Upper lobe of right lung (tissue), 1 donor: ENCODE data around the gene TOMM40. TPM values are rescaled to one million over a fixed set of nuclear protein-coding genes. Genes with fewer than 3 reads are reported as not detected.
A peak's percentile ranks its signal among the peaks of the same experiment; 100 is the strongest.
"Not testable (repeated sequence)": the region's sequence is repeated elsewhere in the genome, so short reads cannot be mapped to it uniquely, and the experiment has no call there.

Experiments used
- ATAC-seq: fragments of 200-7000 bp; cut with Tn5 transposase; one replicate; pipeline ENCODE4 v1.9.1; 2020; ENCODE audit warnings: mild to moderate bottlenecking, moderate library complexity
- DNase-seq: peaks from one replicate; pipeline ENCODE4 v3.0.0-alpha.2; 2020
- H3K27ac ChIP-seq: fragments of 200-600 bp; one replicate; pipeline ENCODE4 v1.8.0; 2022
- H3K27me3 ChIP-seq: fragments of 200-600 bp; one replicate; pipeline ENCODE4 v1.8.0; 2022; ENCODE audit warnings: mild to moderate bottlenecking
- H3K36me3 ChIP-seq: fragments of 200-600 bp; one replicate; pipeline ENCODE4 v1.8.0; 2022
- H3K4me1 ChIP-seq: fragments of 200-600 bp; one replicate; pipeline ENCODE4 v1.8.0; 2022
- H3K4me3 ChIP-seq: fragments of 200-600 bp; one replicate; pipeline ENCODE4 v1.8.0; 2022; ENCODE audit warnings: mild to moderate bottlenecking
- H3K9me3 ChIP-seq: fragments of 200-600 bp; one replicate; pipeline ENCODE4 v1.8.0; 2022
- CTCF ChIP-seq: fragments of 200-600 bp; IDR thresholded peaks from one replicate; pipeline ENCODE4 v1.8.0; 2022; ENCODE audit warnings: antibody characterized with exemption
- intact Hi-C: fragments of 100-400 bp; cut with DNase I; formaldehyde crosslinking; loops from one replicate; pipeline ENCODE4 v1.11.0; 2022
- total RNA-seq: library from RNA; stranded (reverse); fragmentation: NEBNext Ultra II Directional; extraction: Animal tissue kit (Norgen Biotek cat#: 25700); gene quantifications from one replicate; pipeline ENCODE4 v1.2.1, GENCODE V29; 2021
- donor health status: DM: no; HTN: yes; CAD: no; lungs with severe emphysema.

TOMM40 gene
- total RNA-seq, 1 donor from 2014 or later, result 52.4 TPM

DNA sequence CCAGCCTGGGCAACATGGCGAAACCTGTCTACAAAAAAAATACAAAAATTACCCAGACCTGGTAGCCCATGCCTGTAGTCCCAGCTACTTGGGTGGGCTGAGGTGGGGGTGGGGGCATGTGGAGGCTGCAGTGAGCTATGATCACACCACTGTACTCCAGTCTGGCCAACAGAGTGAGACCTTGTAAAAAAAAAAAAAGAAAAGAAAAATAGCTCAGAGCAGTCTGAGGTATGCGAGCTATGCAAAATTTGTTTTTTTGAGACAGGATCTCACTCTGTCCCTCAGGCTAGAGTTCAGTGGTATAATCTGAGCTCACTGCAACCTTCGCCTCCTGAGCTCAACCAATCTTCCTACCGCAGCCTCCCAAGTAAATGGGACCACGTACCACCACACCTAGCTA, 7.1 kb upstream of the TOMM40 start:
- intact Hi-C loops, result no loop called here
- H3K27ac ChIP-seq, result no peak overlapping the region
- no peaks in the 10 kb centered on the region for H3K27me3 ChIP-seq
- peaks cover 48% of the 10 kb centered on the region for H3K36me3 ChIP-seq
- no peak for DNase-seq
- no peak overlapping the region for H3K4me3 ChIP-seq
- TF ChIP-seq CTCF, result no peak
- no peaks in the 10 kb centered on the region for H3K4me1 ChIP-seq
- ATAC-seq, result no peak
- H3K9me3 ChIP-seq, result no peaks in the 10 kb centered on the region

- no peak overlapping the region for H3K27ac ChIP-seq
- ATAC-seq (no peak), DNase-seq (no peak)
- H3K9me3 ChIP-seq, result no peaks in the 10 kb centered on the region
- no peaks in the 10 kb centered on the region for H3K27me3 ChIP-seq
- peaks cover 48% of the 10 kb centered on the region for H3K36me3 ChIP-seq
- H3K4me1 ChIP-seq, result peaks cover 2% of the 10 kb centered on the region
- no peak overlapping the region for H3K4me3 ChIP-seq
- no peak for TF ChIP-seq CTCF
- intact Hi-C loops, result no loop called here
These were observed 6.5 kb upstream of the TOMM40 start for GRCh38 chr19:44884566-44884965.

GRCh38 chr19:44886141-44886540, 4.9 kb upstream of the TOMM40 start:
- intact Hi-C loops, result no loop called here
- ATAC-seq (no peak), DNase-seq (no peak)
- no peaks in the 10 kb centered on the region for H3K27me3 ChIP-seq
- TF ChIP-seq CTCF, result no peak
- H3K4me3 ChIP-seq, result no peak overlapping the region
- peaks cover 8% of the 10 kb centered on the region for H3K4me1 ChIP-seq
- H3K9me3 ChIP-seq, result no peaks in the 10 kb centered on the region
- no peak overlapping the region for H3K27ac ChIP-seq
- peaks cover 48% of the 10 kb centered on the region for H3K36me3 ChIP-seq

- intact Hi-C loops, result no loop called here
- ATAC-seq (no peak), DNase-seq (no peak)
- Histone ChIP-seq H3K4me1 (peaks cover 17% of the 10 kb centered on the region), H3K9me3 (no peaks in the 10 kb centered on the region), H3K36me3 (peaks cover 48% of the 10 kb centered on the region), H3K27ac (no peak overlapping the region), H3K27me3 (no peaks in the 10 kb centered on the region), H3K4me3 (no peak overlapping the region)
- no peak for TF ChIP-seq CTCF
These were observed 3.4 kb upstream of the TOMM40 start for GRCh38 chr19:44887648-44888047.

DNA sequence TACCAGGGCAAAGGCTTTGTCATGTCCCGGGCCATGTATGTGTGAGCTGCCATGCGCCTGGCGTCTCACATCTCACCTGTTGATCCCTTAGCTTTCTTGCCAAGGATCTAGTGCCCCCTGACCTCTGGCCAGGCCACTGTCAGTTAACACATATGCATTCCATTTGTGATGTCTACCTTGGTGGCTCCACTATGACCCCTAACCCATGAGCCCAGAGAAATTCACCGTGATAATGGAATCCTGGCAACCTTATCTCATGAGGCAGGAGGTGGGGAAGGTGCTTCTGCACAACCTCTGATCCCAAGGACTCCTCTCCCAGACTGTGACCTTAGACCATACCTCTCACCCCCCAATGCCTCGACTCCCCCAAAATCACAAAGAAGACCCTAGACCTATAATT, 2.7 kb upstream of the TOMM40 start:
- intact Hi-C loops, H3K9me3 ChIP-seq, H3K27me3 ChIP-seq, H3K27ac ChIP-seq, DNase-seq, H3K4me3 ChIP-seq, ATAC-seq: not testable (repeated sequence)
- H3K4me1 ChIP-seq, result peaks cover 17% of the 10 kb centered on the region
- peaks cover 52% of the 10 kb centered on the region for H3K36me3 ChIP-seq

DNA sequence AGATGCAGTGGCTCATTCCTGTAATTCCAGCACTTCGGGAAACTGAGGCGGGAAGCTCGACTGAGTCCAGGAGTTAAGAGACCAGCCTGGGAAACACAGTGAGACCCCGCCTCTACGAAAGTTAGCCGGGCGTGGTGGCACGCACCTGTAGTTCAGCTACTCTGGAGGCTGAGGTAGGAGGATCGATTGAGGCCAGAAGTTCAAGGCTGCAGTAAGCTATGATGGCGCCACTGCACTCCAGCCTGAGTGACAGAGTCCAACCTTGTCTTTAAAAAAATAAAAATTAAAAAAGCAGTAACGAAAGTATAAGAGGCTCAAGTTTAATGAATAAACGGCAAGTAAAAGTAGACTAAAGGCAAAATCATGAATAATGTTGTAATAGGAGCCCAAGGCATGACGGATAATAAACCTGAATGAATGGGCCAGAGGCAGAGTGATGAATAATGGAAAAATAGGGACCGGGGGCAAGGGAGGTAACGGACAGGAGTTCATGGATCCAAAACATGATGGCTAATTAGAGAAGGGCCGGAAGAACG, 1.2 kb upstream of the TOMM40 start:
- TF ChIP-seq CTCF, result no peak
- ATAC-seq (no peak), DNase-seq (no peak)
- no peaks in the 10 kb centered on the region for H3K27me3 ChIP-seq
- peaks cover 52% of the 10 kb centered on the region for H3K36me3 ChIP-seq
- H3K4me1 ChIP-seq, result peaks cover 17% of the 10 kb centered on the region
- peak overlapping the region; percentile 67 for H3K4me3 ChIP-seq
- intact Hi-C loops, result no loop called here
- no peaks in the 10 kb centered on the region for H3K9me3 ChIP-seq
- H3K27ac ChIP-seq, result peak overlapping the region; percentile 95
